AG04449 (cell line): ENCODE measurements around the gene SKA1.

ENCODE experiments used
- CTCF ChIA-PET: fragments of 350-600 bp; formaldehyde crosslinking; extraction: SDS; loops from one replicate; lab custom pipeline; 2021; ENCODE audit warnings: antibody characterized with exemption; lab: Yijun Ruan, JAX
- POLR2A ChIA-PET: fragments of 400-600, 350-600 bp; formaldehyde crosslinking; extraction: SDS; loops from one replicate; lab custom pipeline; 2020; ENCODE audit warnings: antibody characterized with exemption, inconsistent platforms; lab: Yijun Ruan, JAX
- DNase-seq: peaks from one replicate; pipeline ENCODE4 v3.0.0-alpha.2; 2010; ENCODE audit warnings: low read depth, low spot score
- H3K4me3 ChIP-seq: 2 replicates; pipeline ENCODE4 v1.5.1; 2011; ENCODE audit warnings: low read depth, mild to moderate bottlenecking, control low read depth, low read length
- TF ChIP-seq, protein P1 (sequence below): IDR thresholded peaks from one replicate; pipeline ENCODE4 v1.5.1; 2011; ENCODE audit warnings: mild to moderate bottlenecking, moderate library complexity, low read length, control low read depth, inconsistent platforms; ENCODE audit not compliant: insufficient read depth; ENCODE audit errors: missing control alignments

The SKA1 gene

DNA sequence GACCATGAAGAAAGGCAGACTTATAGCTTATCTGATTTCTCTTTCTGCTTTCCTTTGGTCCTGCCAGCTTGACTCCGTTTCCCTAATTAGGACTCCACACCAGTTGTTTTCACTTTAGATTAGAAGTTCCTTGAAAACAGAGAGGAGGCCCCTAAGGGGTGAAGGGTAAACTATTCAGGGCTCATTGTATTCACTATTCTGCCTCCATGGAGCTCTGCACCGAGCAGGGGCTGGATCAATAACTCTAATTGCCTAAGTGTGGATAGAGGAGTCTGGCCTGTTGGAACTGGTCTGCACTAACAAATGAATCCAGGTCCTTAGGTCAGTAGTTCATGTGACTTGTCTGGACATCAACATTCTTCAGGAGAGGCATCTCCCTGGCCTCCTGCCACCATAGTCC lies 36.1 kb upstream of the SKA1 start:
- TF ChIP-seq, protein P1, sequence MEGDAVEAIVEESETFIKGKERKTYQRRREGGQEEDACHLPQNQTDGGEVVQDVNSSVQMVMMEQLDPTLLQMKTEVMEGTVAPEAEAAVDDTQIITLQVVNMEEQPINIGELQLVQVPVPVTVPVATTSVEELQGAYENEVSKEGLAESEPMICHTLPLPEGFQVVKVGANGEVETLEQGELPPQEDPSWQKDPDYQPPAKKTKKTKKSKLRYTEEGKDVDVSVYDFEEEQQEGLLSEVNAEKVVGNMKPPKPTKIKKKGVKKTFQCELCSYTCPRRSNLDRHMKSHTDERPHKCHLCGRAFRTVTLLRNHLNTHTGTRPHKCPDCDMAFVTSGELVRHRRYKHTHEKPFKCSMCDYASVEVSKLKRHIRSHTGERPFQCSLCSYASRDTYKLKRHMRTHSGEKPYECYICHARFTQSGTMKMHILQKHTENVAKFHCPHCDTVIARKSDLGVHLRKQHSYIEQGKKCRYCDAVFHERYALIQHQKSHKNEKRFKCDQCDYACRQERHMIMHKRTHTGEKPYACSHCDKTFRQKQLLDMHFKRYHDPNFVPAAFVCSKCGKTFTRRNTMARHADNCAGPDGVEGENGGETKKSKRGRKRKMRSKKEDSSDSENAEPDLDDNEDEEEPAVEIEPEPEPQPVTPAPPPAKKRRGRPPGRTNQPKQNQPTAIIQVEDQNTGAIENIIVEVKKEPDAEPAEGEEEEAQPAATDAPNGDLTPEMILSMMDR: no peak
- no peak overlapping the region for H3K4me3 ChIP-seq
- DNase-seq: no peak
- ChIA-PET POLR2A (no interaction called here), CTCF (interaction anchor here (1.3 to 1.5 kb wide), 2 partner anchors 18 to 19 kb away, joined by 6 to 10 read pairs; no protein-coding TSS in a partner anchor)

DNA sequence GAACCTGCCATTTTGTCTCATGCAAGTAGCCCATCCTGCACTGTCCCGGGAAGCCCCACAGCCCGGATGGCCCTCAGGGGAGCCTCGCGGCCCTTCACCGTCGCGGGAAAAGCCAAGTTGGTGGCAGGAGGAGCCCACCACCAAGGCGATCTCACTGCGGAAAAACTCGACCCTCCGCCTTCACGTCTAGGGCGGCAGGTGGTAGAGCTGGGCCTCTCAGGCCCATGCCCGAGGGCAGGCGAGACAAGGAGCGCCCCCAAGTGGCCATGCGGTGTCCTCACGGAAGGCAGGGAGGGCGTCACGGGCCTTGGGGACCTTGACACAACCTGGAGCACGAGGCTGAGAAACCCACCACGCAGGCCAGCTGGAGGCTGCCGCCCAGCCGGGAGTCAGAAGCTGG lies 34.8 kb upstream of the SKA1 start:
- DNase-seq: no peak
- TF ChIP-seq, protein P1: no peak
- ChIA-PET CTCF (interaction anchor here (1.5 kb wide), 1 partner anchor 18 kb away, joined by 10 read pairs; no protein-coding TSS in a partner anchor), POLR2A (no interaction called here)
- no peak overlapping the region for H3K4me3 ChIP-seq

DNA sequence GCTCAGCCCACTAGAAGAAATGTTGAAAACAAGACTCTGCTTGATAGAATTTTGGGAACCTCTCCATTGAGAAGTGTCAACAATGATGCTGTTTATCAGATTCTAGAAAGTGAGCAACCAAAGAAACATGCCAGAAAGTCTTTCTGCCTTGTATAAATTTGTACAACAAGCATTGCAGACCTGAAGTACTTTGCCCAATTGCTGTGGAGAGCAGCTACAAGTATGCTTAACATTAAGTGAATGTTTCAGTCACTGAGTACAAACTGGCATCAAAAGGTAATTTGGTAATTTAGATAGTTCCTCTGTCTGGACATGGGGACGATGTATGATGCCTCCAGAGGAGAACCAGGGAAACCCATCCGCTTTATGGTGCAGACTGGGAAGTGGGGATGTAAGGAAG lies 33.4 kb upstream of the SKA1 start:
- TF ChIP-seq, protein P1: no peak
- H3K4me3 ChIP-seq: no peak overlapping the region
- DNase-seq: no peak
- POLR2A ChIA-PET: no interaction called here
- CTCF ChIA-PET: interaction anchor here (0.8 to 1.4 kb wide), 3 partner anchors 9 to 15 kb away, joined by 3 to 8 read pairs (median 3); no protein-coding TSS in a partner anchor

DNA sequence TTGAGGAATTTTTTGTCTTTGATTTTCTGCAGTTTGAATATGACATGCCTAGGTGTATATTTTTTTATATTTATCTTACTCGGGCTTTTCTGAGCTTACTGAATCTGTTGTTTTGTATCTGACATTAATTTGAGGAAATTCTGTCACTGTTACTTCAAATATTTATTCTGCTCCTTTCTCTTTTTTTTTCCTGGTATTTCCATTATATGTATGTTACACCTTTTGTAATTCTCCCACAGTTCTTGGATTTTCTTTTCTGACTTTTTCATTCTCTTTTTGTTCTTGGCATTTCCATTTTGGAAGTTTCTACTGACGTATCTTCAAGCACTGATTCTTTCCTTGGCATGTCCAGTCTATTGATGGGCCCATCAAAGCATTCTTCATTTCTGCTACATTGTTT lies 24.1 kb upstream of the SKA1 start:
- no peak for DNase-seq
- H3K4me3 ChIP-seq: no peak overlapping the region
- CTCF ChIA-PET: interaction anchor here (1.1 kb wide), 1 partner anchor 9 kb away, joined by 3 read pairs; no protein-coding TSS in a partner anchor
- POLR2A ChIA-PET: no interaction called here
- TF ChIP-seq, protein P1: no peak

DNA sequence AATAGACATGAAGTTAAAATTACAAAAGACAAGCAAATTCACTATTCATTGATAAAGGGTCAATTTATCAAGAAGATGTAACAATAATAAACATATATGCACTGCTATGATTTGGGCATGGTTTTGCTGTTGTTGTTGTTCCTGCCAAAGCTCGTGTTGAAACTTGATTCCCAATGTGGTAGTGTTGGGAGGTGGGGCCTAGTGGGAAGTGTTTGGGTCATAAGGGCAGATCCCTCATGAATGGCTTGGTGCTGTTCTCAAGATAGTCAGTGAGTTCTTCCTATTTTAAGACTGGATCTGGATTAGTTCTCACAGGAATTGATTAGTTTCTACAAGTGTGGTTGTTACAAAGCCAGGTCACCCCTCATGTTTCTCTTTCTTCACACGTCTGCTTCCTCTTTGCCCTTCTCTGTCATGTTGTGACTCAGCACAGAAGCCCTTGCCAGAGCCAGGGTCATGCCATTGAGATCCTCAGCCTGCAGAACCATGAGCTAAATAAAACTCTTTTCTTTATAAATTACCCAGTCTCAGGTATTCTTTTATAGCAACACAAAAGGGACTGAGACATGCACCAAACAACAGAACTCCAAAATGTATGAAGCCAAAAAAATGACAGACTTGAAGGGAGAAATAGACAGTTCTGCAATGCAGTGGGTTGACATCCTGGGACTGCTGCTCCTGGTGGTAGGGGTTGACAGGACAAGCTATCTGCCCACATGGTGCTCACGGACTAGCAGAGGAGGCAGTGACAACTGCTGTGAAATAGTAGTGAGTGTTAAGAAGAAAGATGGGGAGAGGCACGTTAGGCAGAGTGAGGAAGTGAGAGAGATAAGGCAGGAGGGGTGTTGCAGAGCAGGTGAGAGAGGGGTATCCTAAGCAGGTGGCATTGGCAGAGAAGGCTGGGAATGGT lies 18.6 kb upstream of the SKA1 start:
- no peak overlapping the region for H3K4me3 ChIP-seq
- POLR2A ChIA-PET: no interaction called here
- DNase-seq: no peak
- CTCF ChIA-PET: interaction anchor here (0.9 to 3.4 kb wide), 29 partner anchors 10 to 848 kb away, joined by 3 to 34 read pairs (median 6); partner anchors contain the start of genes CFAP53 and SKA1
- TF ChIP-seq, protein P1: no peak

DNA sequence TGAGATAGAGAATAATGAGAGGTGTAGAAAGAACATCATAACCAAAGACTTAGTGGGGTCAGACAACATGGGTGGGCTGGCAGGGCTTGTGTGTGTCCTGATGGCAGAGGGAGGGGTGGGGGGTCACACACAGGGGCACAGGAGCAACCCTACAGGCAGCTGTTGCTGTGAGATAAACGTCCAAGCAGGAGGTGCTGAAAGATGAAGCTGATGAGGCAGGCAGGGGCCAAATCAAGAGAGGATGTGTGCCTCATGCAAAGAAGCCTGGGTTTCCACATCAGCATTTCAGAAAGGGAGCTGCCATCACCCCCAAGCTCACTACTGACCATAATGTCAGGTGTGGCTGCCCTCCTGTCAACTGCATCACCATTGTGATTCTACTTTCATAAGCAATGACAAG lies 16.0 kb upstream of the SKA1 start:
- POLR2A ChIA-PET: interaction anchor here (0.7 kb wide), 1 partner anchor 15 kb away, joined by 5 read pairs; no protein-coding TSS in a partner anchor
- TF ChIP-seq, protein P1: no peak
- H3K4me3 ChIP-seq: no peak overlapping the region
- no peak for DNase-seq
- CTCF ChIA-PET: interaction anchor here (3.3 kb wide), 1 partner anchor 70 kb away, joined by 15 read pairs; no protein-coding TSS in a partner anchor
